ENCODE measurements around the gene PIMREG.
"Not testable (repeated sequence)": the region's sequence is repeated elsewhere in the genome, so short reads cannot be mapped to it uniquely, and the experiment has no call there.

PIMREG gene

DNA sequence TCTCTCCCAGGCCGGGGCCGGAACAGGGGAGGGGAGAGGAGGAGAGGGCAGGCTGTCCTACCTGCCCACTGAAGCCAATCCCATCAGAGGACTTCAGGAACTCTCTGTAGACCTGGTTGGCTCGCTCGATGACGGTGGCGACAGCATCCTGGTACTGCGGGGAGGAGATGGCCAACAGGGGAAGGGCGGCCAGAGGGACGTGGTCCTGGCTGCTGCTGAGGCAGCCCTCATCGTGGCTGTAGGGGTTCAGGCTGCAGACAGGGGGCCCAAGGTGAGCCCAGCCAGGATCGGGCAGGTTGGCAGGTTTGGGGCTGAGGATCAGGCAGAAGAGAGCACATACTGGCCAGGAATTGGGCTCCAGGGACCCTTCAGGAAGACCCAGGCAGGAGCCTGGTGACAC is 34.2 kb downstream of the PIMREG start:
- DNase-seq (ENCODE audit: low read depth in 2 of 2) = no peak

DNA sequence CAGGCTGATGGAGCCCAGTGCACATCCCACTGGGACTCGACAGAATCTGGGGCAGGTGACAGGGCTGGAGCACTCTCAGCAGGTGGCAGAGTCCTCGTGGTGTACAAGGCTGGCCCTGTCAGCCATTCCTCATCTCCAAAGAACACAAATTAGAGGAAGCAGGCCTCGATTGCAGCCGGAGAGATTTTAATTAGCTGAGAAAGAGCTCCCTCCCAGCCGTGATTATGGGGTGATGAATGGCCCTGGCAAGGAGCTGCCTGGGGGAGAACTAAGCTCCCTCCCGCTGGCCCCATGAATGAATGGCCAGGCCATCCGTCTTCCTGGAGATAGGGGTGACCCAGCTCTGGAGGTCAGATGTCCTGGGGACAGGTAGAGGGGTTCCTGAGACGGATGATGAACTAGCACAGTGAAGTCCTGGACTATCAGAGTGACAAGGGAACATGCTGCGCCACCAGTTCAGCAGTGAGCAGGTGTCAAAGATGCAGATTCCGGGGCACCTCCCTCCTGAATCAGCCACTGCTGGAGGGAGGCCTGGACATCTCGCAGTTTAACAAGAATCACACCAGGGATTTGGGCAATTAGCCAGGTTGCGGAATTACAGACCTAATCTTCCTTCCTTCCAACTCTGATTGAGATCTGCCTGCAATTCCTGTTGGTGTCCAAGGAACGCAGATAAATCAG is 35.5 kb downstream of the PIMREG start:
- no peak for DNase-seq (ENCODE audit: low read depth in 2 of 2)

DNA sequence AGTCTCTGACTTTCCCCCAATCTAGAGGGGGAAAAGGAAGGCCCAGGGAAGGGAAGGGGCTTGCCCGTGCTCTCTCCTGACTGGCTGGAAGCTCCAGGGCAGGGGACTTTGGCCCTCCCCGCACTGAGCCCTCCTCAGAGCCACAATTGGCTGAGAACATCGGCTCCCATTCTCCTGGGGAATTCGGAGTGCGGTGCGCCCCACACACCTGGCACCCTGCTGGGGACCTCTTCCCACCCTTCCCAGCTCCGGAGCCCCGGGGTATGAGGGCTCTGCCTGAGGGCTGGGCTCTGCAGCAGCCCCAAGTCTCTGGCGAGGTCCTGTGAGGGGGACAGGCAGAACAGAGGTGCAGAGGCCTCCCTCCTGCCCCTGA is 36.0 kb downstream of the PIMREG start:
- no peak for DNase-seq (ENCODE audit: low read depth in 2 of 2)

DNA sequence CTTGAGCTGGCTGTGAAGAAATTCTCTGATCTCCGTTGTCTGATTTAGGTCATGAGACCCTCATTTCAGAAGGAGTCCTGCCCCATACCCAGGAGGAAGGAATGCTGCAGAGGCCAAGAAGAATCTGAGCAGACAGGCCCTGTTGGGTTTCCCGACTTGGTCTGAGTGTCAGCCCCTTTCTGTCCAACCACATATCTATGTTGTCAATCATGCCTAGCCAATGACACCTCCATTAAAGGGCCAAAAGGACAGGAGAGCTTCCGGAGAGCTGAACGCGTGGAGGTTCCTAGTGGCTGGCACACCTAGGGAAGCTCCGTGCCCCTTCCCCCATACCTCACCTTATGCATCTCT is 37.8 kb downstream of the PIMREG start:
- DNase-seq (ENCODE audit: low read depth in 2 of 2) = no peak

DNA sequence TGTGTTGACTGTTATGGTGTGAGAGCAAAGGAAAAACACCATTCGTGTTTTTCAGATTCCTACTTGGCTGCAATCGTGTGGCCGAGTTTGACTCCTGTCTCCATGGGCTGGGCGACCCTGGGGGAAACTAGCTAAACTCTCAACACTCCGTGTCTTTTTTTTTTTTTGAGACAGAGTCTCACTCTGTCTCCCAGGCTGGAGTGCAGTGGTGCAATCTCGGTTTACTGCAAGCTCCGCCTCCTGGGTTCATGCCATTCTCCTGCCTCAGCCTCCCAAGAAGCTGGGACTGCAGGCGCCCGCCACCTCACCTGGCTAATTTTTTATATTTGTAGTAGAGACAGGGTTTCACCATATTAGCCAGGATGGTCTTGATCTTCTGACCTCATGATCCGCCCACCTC is 38.5 kb downstream of the PIMREG start:
- not testable (repeated sequence) for DNase-seq (ENCODE audit: low read depth in 2 of 2)

DNA sequence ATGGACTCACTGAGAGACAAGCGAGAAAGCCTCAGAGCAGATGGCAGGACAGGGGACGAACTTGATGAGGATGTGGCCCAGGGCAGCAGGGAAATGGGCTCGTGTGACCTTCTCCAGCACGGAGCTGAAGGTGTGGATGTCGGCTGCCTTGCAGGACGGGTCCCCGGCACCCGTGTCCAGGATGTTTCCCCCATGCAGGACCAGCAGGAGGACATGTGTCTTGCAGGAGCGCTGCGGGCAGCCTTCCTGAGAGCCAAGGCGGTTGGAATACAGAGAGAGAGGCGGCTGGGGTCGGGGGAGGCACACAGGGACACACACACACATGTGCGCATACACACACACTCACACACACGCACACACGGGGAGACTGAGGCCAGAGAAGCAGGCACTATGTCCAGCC is 39.3 kb downstream of the PIMREG start:
- no peak for DNase-seq (ENCODE audit: low read depth in 2 of 2)

DNA sequence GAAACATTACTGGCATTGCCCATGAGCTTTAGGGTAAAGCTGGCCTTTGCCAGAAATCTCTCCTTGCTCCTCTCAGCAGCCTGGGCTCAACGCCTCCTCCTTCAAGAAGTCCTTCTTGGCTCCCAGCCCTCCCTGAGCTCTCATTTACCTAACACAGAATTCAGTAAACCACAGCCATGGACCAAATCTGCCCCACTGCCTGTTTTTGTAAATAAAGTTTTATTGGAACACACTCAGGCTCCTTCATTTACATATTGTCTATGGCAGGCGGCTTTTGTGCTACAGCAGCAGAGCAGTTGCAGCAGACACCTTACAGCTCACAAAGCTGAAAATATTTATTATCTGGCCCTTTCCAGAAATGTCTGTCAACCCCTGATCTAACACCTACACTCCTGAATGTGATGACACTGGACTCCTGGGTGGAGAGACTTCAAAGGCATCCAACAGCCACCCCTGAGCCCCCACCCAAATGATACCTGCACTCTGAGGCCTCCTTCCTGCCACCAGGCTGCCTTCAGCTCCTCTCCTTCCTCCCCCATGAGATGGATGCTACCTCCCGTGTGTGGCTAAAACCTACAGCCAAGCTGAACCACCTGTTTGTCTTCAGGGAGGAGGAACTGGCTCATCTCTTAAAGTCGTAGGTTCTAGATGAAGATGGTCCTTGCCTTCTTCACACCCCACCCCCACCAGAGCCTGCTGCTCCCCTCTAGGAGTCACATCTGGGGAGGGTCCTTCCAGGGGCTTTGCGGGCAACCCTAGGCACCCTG is 41.6 kb downstream of the PIMREG start:
- DNase-seq (ENCODE audit: low read depth in 2 of 2) = no peak

DNA sequence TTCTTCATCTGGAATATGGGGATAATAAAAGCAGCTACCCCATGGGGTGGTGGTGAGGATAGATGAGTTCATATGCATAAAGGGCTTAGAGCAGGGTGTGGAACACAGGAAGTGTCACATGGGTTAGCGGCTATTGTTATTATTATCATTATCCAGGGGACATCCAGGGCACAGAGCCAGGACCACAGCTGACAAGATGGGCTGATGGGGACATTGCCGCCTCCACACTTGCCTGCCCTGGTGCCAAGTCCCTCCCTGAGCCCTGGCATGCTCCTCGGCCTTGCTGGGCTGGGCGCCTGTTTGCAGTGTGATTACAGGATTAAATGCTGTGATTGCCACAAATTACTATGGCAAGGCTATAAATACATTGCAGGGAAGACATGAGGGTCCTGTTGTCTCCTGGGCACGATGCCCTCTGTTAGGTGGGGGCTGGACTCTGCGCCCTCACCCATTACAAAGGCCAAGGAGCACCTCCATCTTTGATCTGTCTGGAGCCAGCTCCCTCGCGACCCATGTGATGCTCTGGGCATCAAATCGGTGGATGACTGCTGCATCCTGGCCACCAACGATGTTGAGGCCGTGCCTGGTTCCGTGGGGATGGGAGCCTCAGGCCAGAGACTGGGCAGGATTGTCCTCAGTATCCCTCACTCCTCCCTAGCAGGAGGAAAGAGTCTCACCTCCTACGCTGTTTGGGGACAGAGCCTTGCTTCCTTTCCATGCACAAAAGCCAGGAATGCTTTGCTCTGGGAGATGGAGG is 43.2 kb downstream of the PIMREG start:
- DNase-seq (ENCODE audit: low read depth in 2 of 2) = no peak

DNA sequence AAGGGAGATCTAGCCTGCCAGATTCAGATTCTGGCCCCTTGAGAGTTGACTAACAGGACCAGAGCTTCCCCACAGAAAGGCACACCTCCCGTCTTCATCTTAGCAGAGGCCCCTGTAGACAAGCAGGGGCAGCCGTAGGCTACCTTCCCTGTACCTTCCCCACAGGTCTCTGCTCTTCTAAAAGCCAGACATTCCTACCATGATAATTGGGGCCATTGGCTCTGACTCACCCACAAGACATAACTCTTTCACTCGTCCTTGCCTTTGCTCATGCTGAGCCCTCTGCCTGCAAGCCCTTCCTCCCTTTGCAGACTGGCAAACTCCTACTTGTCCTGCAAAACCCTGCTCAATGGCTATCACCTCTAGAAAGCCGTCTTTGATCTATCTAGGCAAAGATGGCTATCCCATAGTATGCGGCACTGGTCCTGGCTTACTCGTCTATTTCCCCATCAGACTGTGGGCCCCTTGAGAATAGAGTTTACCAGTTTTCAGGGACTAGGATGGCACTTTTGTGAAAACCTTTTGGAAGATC is 43.8 kb downstream of the PIMREG start:
- no peak for DNase-seq (ENCODE audit: low read depth in 2 of 2)

DNA sequence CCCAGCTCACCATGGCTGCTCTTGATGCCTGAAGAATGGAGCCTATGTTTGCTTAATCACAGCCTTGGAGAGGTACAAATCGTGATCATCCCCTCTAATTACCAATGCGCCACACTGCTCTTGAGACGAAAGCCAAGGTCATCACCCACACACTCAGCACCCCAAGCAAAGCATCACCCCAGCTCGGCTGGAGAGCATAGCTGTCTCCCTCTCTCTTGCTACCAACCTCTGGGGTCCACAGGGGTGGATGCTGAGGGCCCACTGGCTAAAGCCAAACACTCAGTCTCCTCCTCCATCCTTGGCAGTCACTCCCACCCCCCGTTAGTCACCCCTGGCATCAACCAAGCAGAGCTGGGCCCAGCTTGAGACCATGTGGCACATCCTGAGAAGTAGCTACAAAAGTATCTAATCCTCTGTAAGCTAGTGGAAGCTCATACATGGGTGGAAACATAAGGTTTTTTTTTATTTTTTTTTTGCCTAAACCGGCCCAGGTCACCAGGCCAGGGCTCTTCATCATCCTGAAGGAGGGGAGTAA is 44.8 kb downstream of the PIMREG start:
- DNase-seq (ENCODE audit: low read depth in 2 of 2) = no peak

DNA sequence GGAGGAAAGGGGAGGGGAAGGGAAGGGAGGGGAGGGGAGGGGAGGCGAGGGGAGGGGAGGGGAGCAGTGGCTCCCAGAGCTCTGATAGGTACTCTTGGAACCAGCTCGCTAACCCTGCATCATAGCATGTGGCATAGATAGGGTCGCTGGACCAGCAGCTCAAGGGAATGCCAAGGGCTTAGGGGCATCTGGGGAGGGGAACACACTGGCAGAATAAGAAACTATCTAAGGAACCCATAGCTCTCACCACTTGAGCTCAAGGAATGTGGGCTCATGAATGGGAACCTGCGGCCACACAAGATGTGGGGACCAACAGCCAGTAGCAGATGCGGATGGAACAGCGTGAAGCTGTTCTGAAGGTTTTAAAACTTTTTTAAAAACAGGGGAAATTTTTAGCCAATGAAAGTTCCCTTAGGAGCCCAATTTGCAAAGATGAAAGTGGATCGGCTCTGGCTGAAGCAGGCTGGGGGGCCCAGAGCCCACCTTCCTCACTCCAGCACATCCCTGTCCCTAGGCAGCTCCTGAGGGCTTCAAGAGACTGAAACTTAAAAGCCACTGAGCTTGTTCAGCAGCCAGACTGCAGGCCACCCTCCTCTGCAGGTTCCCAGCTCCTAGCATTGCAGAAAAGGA is 46.9 kb downstream of the PIMREG start:
- no peak for DNase-seq (ENCODE audit: low read depth in 2 of 2)

DNA sequence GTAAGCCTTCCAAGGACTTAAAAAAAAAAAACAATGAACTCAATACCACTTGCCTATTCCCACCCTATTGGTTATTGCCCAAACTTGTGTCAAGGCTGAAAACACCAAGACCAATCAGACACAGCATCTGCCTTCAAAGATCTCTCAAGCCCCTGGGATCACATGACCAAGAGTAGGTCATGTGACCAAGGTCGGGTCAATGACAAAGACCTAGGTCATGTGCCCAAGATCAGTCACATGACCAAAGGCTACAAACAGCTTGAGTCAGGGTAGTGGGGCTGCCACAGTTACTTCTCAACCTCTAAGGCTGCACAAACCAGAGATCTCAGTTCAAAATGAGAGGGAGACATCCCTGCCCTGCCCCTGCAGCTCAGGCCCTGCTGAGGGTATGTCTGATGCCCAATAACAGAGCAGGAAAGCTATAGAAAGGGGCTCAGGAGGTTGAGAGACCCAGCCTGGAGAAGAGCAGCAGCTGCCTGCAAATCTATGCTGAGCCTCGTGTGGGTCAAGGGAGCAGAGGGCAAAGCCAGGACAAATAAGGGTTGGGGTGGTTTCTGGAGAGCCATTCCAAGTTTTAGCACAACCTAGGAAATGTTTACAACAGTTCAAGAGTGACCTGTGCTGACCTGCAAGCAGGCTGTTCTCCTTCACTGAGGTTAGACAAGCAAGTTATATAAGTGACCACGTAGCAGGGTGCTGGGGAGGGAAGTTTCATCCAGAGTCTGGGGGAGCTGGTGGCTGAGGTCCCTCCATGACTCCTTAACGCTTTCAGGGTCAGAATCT is 48.8 kb downstream of the PIMREG start:
- no peak for DNase-seq (ENCODE audit: low read depth in 2 of 2)

DNA sequence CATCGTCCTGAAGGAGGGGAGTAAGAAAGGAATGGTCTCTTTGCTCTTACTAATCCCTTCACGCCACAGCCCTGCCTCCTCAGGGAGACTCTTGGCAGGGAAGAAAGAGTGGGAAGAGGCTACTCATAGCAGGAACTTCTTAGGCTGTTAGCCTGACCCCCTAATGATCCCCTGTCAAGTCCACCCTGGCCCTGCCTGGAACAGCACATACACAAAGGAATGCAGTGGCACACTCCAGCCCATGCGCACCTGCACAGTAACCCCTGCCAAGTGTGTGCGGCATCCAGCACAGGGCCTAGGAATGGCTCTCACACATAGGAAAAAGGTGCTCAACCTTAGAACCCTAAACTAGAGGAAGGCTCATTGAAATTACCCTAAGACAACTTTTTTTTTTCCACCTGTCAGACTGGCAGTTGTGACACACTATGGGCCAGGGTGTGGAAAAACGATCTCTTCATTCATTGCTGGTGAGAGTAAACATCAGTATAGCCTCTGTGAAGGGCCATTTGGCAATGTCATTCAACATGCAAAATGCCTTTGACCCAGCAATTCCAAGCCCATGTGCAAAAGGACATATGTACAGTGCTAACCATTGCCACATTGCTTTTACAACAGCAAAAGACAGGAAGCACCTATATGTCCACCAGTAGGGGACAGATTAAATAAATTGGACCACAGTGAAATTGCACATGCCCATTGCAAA is 50.1 kb downstream of the PIMREG start:
- no peak for DNase-seq (ENCODE audit: low read depth in 2 of 2)

DNA sequence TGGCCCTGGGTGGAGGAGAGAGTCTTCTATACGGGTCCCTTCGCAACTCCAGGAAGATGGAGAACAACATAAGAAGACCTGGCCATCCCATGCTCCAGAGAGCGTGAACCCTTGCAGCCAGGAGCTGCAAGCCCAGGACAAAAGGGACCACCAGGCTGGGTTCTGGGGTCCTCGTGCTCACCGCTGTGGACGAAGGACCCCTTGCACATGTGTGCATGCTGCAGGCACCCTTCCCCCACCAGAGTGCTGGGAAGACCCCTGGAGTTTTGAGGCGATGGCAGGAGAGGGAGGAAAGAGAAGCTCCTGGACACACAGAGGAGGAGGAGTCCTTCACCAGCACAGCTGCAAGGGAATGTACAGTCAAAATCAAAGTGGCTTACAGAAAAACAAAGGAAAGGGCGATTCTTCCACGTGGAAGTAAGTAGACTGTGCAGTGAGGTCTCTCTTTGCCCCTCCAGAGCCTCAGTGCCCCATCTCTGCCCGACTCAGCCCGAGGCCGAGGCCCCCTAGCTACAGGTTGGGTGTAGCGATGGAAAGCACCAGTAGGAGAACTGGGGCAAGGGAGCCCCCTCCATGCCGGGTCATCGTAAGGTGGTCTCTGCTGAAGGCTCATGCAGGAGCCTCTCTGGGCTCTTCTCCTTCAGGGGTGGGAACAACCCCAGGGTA is 51.3 kb downstream of the PIMREG start:
- no peak for DNase-seq (ENCODE audit: low read depth in 2 of 2)

DNA sequence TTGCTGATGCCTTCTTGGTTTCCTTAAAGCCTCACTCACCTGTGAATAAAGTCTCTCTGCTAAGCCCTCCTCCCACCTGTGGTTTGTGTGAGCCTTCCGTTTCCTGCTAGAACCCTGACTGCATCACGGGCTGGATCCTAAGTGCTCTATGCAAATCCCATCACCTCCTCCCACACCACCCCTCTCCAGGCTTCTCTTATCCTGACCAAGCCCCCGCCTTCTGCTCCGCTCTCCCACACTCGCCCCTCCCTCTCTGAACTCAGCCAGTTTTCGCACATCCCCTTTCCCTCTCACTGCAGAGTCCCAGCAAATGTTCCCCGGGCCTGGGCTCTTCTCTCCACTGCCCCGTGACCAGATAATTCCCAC is 51.8 kb downstream of the PIMREG start:
- no peak for DNase-seq (ENCODE audit: low read depth in 2 of 2)

DNA sequence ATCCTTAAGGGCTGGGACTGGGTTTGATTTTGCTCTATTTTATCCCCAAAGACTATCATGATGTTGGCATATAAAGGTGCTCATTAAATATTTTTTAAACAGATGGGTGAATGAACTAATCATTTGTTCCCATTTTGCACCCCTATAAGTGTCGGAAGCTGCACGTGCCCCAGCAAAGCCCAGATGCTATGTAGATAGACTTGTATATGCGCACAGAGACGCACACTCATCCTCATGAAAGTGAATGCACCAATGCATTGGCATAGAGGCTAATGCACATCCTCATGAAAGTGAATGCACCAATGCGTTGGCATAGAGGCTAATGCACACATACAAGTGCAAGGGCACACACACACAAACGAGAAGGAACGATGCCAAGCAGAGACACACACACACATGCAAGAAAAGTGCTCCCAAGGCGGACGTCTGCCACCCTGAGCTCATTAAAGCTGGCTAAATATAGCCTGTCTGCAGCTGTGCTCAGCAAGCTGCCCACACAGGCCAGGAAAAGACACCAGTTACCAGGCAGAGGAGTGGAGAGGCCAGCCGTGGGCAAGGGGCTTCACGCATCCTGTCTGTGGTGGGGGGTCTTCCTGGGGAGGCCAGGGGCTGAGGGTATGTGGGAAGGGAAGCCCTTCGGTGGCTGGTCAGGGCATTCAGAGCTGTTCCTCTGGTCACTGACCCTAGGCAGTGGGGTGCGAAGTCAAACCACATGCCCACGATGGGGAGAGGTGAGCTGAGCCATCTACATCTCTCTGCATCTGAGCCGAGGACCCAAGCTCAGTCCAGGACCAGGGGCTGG is 52.6 kb downstream of the PIMREG start:
- no peak for DNase-seq (ENCODE audit: low read depth in 2 of 2)

DNA sequence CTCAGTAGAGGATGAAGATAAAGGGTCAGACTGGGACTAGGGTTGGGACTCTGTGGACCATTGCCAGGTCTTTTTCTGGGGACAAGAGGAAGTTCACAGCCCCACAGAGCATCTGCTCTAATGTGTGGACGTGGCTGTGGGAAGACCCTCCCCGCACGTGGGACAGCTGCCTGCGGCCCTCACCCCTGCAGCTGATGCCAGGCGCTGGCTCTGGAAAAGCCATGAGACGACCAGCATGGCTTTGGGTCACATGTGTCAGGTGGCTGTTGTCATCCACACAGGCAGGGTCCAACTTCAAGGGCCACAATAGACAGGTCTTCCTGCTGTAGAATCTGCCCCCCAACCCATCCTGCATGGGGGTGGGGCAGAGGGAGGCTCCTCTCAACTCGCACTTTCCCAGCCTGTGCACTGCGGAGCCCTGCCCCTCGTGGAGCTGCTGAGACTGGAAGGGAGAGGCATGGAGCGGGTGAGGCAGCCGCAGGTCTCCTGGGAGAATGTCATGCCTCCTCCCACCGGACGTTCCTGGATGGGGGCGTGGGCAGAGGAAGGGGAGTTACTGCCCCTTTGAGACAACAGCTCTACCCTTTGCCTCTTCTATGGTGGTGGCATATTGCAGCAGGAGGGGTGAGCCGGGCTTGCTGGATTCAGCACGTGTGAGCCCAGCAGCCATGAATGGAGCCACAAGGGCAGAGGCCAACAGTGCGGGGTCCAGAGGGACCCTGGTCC is 53.4 kb downstream of the PIMREG start:
- DNase-seq (ENCODE audit: low read depth in 2 of 2) = no peak

DNA sequence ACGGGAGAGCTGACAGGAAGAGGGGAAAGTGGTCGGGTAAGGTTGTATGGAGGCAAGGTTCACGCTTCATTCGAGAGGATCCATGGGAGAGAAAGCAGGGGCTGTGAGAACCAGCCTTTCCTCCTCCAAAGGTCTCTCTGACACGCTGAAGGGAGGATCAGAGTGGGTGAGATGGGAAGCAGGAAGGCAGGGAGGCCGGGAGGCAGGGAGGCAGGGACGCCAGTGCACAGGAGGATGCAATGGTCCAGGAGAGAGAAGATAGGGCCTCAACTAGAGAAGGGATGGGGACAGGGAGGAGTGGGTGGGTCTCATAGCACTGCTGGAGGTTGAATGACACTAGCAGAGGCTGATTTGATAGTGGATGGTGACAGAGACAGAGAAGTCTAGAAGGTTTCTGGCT is 54.1 kb downstream of the PIMREG start:
- DNase-seq (ENCODE audit: low read depth in 2 of 2) = no peak
